Femur (tissue), 1 donor: ENCODE data around the gene ADPRS.

ENCODE experiments used
- DNase-seq: peaks from one replicate; pipeline ENCODE4 v3.0.0-alpha.2; 2017

ADPRS gene

GRCh38 chr1:36087233-36088123 lies 1.2 kb upstream of the ADPRS start:
- DNase-seq: peak; percentile 26

GRCh38 chr1:36088265-36088576 lies 471 bp upstream of the ADPRS start:
- no peak for DNase-seq

GRCh38 chr1:36089393-36090121 lies 865 bp downstream of the ADPRS start:
- DNase-seq: peak; percentile 26

DNA sequence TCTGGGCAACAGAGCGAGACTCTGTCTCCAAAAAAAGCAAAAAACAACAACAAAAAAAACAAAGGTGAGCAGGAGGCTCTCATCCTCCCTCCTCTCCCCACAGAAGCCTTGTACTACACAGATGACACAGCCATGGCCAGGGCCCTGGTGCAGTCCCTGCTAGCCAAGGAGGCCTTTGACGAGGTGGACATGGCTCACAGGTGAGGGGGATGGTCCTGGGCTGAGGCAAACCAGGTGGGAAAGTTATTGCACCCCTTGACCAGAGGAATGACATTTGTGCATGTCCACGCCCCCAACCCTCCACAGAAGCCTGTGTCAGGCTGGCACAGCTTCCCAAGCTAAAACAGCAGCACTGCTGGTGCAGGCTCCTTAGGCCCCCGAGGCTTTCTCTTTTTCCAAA lies 2.4 kb downstream of the ADPRS start:
- DNase-seq: no peak

DNA sequence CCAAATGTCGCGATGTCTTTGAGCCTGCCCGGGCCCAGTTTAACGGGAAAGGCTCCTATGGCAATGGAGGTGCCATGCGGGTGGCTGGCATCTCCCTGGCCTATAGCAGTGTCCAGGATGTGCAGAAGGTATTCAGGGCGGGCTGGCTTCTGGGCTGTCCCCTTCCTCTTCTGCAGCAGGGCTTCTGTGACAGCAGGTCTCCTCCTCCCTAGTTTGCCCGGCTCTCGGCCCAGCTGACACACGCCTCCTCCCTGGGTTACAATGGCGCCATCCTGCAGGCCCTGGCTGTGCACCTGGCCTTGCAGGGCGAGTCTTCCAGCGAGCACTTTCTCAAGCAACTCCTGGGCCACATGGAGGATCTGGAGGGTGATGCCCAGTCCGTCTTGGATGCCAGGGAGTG lies 3.0 kb downstream of the ADPRS start:
- DNase-seq: peak; percentile 27

DNA sequence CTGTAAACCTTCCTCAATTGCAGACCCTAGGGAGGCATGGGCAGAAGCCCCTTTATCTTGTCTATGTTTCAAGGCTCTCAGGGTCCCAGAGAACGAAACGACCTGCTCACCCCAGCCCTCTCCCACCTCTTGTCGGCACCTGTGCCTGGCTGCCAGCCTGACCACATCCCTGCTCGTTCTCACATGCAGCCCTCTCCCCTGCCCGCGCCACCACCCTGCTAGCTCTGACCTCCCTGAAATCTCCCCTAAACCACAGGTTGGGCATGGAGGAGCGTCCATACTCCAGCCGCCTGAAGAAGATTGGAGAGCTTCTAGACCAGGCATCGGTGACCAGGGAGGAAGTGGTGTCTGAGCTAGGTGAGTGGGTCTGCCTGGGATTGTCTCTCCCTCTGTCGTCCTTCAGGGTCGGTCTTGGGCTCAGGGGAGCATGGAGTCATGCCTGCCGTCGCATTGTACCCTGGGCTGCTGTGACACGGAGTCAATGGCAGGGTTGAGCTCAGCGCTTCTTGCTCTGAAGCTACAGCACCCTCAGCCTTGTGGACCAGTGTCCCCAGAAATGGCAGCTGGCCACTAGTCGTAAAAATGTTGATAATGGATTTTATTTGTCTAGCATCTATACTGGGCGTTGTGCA lies 3.6 kb downstream of the ADPRS start:
- DNase-seq: no peak

GRCh38 chr1:36092798-36093185 lies 4.1 kb downstream of the ADPRS start:
- DNase-seq: no peak

DNA sequence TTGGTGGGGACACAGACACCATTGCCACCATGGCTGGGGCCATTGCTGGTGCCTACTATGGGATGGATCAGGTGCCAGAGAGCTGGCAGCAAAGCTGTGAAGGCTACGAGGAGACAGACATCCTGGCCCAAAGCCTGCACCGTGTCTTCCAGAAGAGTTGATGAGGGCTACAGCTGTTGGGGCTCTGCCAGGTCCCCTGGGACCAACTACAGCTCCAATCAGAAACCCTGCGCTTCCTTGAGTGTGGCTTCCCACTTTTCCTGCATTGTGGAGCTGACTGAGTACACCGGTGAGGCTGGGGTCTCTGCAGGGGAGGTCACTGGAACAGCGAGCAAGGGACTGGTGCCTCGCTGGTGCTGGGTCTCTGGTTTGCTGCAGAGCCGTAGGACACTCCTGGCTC lies 4.5 kb downstream of the ADPRS start:
- peak; percentile 32 for DNase-seq

DNA sequence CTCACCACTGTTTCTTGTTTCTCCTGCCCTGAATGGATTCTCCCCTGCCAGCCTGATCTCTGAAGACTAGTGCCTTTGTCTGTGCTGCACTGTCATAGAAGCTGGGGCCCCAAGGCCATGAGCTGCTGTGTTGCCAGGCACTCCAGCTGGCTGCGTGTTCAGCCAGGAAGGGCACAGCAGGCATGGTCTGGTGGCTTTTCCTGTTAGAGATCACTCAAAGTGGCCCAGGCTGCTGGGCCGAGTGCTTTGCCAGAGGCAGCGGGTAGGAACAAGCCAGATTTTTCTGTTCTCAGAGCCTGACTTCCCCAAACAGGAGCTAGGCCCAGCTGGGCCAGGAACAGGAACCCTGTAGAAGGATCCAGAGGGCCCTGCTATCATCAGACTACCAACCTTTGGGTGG lies 5.2 kb downstream of the ADPRS start:
- peak; percentile 21 for DNase-seq

DNA sequence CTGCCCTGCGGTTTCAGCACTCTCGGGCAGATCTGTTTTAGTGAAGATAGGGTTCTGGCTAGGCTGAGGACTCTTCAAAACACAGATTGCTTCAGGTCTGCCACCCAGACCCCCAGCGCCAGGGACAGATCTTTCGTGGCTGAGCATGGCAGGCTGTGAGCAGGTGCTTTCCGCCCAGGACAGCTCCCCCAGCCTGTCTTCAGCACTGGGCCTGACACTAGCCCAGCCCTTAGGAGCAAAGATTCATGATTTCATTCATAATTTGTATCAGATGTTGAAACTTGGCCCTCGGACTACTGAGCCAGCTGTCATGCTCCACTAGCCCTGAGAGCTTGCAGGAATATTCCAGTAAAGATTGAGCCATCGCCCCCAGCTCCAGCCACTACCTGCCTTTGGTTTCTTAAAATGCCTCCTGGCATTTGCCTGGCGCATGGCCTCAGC lies 5.9 kb downstream of the ADPRS start:
- no peak for DNase-seq

DNA sequence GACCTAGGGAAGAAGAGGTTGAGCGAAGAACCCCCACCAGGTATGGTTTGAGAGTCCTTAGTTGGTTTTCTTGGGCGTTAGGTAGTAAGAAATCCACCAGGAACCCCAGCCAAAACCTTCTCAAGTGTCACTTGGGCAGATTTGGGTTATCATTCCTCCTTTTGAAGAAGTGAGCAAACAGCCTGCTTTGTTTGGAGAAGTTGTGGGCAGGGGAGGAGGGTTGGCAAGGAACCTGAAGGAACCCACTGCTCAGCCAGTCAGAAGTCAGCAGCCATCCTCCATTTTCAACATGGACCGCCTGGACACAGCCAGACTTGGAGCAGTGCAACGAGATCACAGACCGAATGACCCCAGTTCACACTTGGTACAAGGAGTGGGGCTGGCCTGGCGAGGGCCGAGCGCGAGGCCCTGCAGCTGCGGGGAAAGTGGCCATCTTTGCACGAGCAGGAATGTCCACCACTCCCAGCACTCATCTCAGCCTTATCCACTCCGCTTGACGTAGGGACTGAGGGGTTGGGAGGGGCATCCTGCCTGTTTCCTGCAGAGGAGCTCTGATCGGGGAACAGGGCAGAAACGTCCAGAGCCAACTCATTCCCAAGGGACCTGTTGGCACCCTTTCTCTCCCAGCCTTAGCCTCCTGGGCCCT lies 7.2 kb downstream of the ADPRS start:
- peak; percentile 28 for DNase-seq

DNA sequence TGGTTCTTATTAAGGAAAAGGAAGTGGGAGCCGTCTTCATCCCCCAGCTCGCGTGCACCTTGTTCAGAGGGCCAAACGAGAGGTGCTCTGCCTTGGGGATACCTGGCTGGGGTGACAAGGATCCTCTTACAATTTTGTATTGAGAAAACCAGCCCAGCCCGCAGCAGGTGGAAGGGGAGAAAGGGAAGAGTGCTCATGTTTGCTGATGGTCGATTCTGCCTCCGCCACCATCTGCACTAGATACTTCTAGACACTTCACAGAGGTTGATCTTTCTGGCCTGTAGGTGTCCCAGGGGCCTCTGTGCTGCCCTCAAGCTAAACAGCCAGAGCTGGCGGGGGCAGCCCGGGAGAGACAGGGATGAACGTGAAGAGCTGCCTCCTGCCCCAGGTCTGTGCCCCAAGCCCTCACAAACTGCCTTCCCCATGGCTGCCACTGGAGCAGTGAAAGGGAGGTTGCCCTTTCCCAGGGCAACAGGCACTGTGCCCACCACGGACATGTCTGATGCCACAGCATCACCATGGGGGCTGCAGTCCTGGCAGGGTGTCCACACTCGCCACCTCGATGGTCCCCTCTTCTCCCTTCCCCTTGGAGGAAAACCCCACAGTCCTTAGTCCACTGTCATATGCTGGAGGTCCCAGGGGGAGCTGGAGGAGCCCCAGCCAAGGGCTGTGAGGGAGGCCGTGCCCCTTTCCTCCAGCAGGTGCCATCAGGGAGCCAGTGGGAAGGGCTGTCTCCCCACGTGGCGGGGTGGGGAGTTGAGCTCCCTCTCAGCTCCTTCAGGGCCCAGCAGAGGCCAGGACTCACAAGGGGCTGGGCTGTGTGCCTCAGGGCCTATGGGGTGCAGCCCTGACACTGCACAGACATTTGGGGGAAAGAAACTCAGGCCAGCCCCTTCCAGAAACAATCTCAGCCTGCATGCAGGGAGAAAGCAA lies 8.1 kb downstream of the ADPRS start:
- peak; percentile 34 for DNase-seq

DNA sequence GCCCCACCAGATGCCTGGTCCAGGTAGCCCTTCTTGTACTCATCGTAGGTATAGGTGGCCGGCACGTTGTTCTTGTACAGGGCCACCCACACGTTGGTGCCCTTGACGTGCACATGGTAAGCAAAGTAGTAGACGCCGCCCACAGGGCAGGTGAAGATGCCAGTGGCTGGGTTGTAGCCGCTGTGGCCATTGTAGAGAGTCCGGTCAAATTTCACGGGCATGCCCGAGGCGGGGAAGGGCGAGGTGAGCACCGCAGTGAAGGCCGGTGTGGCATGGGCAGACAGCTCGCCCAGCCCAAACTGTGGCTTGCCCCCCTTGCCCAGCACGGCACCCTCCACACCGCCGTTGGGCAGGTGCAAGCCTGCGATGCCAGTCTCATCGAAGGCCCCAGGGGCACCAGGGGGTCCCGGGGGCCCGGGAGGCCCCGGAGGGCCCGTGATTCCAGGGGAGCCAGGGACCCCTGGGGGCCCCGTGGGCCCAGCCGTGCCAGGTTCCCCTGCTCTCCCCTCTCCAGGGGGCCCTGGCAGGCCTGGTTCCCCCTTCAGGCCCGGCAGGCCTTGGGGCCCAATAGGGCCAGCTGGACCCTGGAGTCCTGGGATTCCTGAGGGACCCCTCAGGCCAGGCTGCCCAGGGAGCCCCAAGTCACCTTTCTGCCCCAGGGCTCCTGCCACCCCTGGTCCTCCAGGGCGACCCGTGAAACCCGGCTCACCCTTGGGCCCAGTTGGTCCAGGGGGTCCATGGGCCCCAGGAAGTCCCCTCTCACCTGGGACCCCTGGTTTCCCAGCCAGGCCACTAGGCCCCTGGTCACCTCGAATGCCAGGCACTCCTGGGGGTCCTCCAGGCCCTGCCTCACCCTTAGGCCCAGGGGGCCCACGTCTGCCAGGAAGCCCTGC lies 9.2 kb downstream of the ADPRS start:
- peak; percentile 24 for DNase-seq

DNA sequence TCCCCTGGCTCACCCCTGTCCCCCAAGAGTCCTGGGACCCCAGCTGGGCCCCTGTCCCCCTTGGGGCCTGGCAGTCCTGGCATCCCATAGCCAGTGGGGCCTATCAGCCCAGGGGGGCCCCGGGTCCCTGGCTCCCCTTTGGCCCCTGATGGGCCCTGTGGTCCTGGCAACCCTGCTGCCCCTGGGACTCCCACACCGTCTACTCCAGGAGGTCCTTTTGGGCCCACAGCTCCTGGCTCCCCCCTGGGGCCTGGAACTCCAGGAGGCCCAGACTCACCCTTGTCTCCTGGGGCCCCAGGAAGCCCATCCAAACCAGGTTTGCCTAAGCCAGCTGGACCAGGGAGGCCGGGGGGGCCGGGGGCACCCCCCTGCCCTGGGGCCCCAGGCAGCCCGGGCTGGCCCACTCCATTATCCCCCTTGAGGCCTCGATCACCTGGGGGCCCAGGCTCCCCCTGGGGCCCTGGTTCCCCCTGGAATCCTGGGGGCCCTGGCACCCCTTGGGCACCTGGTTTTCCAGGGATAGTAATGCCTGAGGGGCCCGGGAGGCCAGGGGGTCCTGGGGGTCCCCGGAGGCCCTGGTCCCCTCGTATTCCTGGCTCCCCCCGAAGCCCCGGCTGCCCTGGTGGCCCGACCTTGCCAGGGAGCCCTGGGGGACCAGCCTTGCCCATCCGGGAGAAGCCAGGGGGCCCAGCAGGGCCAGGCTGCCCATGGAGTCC lies 10.1 kb downstream of the ADPRS start:
- DNase-seq: peak; percentile 28

- DNase-seq: peak; percentile 89
Measured at GRCh38 chr1:36099681-36100341, 11.1 kb downstream of the ADPRS start.

- DNase-seq: peak; percentile 29
Measured at GRCh38 chr1:36100376-36100775, 11.7 kb downstream of the ADPRS start.

GRCh38 chr1:36101546-36101945 lies 12.9 kb downstream of the ADPRS start:
- no peak for DNase-seq

- peak; percentile 23 for DNase-seq
Measured at GRCh38 chr1:36106269-36106668, 17.6 kb downstream of the ADPRS start.

GRCh38 chr1:36107394-36107793 lies 18.7 kb downstream of the ADPRS start:
- peak; percentile 66 for DNase-seq

DNA sequence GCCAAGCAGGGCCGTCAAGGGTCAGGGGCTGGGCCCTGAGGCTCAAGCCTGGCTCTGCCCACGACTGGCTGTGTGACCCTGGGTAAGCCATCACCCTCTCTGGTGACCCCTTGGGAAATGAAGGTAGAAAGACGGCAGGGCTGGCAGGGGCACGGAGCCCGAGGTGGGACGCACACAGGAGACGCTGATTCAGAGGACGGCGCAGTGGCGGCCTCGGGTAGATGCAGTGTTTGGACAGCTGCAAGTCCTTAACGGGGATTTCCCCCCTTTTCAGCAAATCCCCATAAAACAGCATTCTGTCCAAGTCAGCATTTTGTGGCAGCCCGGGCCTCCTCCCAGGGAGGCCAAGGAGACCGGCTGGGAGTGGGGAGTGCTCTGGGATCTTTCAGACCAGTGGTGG lies 19.6 kb downstream of the ADPRS start:
- no peak for DNase-seq
